CD4-positive, alpha-beta T cell treated with Interleukin-4 for 1 hour (primary cell): ENCODE data around the gene BBS9.

ENCODE experiments used
- DNase-seq, 2 donors: peaks; one replicate each; pipeline ENCODE4 v3.0.0-alpha.2; 2020 to 2022

The BBS9 gene

DNA sequence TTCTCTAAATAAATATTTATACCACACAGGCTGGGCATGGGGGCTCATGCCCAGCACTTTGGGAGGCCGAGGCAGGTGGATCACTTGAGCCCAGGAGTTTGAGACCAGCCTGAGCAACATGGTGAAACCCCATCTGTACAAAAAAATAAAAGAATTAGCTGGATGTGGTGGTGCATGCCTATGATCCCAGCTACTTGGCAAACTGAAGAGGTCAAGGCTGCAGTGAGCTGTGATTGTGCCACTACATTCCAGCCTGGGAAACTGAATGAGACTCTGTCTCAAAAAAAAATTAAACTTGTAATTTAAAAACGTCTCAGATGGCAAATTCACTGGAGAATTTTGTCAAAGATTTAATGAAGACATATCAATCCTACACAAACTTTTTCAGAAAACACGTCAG lies 498.4 kb downstream of the BBS9 start:
- no peak for DNase-seq

DNA sequence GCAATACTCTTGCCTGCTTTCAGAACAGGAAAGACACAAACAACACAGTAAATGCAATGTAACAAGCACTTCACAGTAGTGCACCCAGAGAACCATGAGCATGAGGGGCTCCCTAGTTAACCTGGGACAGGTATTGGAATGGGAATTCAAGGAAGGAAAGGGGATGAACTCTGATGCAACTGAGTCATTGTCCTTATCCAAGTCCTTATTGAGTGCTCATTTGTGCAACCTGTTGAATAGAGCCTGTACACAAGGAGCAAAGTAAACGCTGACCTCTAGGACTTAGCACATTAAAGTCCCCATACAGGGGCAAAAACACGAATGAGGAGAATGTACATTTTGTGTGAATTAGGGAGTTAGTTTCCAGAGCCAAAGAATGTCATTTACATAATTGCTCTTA lies 499.5 kb downstream of the BBS9 start:
- DNase-seq = no peak

GRCh38 chr7:33630359-33630758 lies 501.0 kb downstream of the BBS9 start:
- no peak for DNase-seq

- no peak for DNase-seq
These were observed 503.0 kb downstream of the BBS9 start for GRCh38 chr7:33632322-33632721.

DNA sequence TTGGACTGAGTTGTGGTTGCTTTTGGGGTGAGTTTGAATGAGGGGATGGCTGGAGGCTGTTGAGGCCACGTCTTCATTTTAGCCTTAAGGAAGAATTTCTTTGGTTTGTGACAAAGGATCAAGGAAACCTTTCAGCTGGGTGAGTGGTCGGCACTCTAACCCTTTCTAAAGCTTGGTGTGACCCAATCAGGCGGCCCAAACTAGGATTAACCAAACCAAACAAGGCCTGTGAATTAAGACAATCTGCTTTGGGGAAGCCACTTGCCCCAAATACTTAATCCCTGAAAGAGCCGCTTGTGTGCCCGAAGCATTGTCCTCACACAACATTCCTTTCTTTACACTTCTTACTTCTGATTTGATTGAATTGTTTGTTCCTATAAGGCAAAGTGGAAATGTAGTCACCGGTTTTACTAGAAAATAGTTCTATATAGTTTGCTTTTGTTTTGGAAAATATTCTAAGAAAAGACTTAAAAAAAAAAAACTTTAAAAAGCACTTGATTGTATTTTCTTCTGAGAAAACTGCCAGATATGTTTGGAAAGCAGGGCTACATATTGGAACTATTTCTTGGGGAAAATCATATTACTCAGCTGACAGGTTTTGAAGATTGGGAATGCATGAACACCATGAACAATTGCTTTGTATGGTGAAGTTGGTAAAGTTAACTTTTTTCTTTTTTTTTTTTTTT lies 503.6 kb downstream of the BBS9 start:
- no peak for DNase-seq

- DNase-seq = no peak
These were observed 505.2 kb downstream of the BBS9 start for GRCh38 chr7:33634606-33635005.

DNA sequence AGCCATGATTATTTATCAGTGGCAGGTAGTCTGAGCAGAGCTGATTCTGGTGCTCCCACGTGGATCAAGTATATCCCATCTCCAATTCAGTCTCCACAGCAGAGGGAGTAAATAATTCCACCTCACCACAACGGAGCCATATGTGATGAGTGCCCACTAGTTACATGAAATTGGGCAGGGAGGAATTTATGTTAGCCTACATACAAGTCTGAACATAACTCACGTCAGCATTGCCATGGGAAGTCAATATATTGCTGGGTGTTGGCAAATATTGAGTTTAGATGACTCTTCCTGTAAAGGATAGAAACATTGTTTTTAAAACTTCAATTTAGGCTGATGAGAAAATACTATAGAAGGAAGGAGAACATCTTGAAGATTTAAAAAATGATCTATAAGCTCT lies 507.0 kb downstream of the BBS9 start:
- no peak for DNase-seq

GRCh38 chr7:33639552-33640197 lies 510.3 kb downstream of the BBS9 start:
- DNase-seq = no peak

DNA sequence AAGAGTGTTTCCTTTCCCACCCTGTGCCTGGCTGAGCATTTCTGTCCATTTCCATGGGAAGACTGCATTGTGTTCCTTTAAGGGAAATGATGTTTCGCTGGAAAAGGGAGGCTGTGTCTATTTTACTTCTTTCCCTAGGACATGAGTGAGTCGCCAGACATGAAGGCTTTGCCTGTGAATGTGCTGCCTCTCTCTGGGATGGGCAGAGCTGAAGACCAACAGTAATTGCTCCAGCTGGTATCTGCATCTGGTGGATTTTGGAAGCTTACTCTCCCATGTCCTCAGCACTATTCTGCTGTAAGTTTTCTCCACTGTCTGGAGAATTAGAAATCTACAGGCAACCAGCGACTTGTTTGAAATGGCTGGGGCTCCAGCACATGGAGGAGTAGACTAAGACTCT lies 511.4 kb downstream of the BBS9 start:
- DNase-seq = no peak

- no peak for DNase-seq
These were observed 512.9 kb downstream of the BBS9 start for GRCh38 chr7:33642312-33642711.

DNA sequence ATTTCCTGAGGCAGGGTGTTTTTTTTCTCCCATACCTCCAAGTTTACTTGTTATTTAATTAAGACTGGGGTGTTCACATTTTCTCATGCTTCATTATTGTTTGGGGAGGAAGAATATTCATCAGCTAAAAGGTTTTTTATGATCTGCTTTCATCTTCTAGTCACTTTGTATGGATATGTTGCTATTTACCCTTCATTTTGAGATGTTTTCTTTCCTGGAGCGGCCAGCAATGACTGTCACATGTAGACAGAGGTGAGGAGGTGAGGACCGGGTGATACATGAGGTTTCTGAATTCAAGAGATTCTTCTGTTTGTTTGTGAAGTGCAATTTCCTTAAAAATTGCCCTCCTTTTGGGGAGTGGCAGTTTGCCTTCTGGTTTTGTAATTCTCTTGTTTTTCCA lies 514.2 kb downstream of the BBS9 start:
- DNase-seq = no peak

DNA sequence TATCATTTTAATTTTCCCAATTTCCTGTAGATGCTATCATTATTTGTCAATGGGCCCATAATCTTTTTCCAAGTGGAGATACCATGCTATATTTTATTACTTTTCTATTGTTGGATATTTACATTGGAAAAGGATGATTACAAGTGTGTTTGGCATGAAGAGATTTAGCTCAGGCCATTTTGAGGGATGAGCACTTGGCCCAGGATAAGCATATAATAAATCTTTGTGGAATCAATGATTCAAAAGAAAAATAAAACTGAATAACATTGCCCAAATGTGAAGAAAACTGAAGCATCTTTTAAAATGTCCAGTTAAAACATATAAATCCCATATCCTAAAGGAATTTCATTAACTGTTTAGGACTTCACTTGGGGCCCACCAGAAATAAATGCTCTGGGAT lies 515.1 kb downstream of the BBS9 start:
- no peak for DNase-seq

- DNase-seq = no peak
These were observed 515.7 kb downstream of the BBS9 start for GRCh38 chr7:33645104-33645503.

DNA sequence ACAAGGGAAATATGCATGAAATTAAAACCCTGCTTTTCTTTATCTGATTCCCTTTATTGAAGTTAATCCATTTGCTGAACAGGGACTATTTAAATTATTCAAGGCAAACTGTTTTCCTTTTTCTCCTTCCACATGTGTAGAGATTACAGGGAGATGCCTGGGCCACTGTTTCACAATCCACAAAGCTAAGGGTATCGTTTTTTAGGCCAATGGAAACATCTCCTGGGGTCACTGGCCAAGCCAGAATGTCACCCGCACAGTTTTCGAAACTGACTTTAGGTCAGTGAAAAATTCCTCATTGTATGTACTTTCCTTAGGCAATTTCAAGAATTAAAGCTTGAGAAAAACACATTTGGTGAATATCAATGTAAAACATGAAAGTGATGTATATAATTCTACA lies 516.8 kb downstream of the BBS9 start:
- no peak for DNase-seq

DNA sequence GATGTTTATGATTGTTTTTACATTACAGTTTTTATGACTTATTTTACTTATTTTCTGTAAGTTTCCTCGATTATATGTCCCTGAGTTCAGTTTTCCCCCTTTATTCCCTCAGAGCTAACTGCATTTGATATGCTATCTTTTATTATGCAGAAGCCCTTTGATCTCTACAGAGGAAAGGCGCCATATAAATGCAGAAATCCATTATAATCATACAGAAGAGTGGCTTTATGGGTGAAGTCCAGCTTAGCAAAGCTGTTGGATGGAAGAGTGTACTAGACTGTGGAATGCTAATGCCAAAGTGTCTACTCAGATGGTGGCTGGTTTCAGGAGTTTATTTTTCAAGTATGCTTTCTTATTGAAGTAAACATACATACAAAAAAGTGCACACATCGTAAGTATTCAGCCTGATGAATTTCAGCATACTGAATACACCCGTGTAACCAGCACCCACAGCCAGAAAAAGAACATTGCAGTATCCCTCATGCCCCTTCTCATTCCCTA lies 517.6 kb downstream of the BBS9 start:
- DNase-seq = no peak

GRCh38 chr7:33649476-33650441 lies 520.4 kb downstream of the BBS9 start:
- no peak for DNase-seq

DNA sequence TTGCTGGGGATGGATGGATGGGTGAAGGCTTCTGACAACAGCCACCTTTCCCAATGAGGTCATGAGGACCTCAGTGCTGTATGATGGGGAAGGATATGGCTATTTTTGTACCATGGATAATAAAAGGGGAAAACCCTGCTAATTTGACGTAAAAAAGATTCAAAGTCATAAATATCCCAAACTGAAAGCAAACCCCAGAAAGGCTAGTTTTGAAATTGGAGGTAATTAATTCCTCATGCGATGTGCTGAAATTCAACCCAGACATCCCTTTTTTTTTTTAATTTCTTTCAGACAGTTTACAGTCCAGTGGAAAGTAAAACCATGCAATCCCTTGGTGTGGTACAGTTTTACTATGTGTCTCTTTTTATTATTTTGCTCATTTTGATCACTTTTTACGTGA lies 521.5 kb downstream of the BBS9 start:
- no peak for DNase-seq

GRCh38 chr7:33651998-33652515 lies 522.7 kb downstream of the BBS9 start:
- DNase-seq = no peak

DNA sequence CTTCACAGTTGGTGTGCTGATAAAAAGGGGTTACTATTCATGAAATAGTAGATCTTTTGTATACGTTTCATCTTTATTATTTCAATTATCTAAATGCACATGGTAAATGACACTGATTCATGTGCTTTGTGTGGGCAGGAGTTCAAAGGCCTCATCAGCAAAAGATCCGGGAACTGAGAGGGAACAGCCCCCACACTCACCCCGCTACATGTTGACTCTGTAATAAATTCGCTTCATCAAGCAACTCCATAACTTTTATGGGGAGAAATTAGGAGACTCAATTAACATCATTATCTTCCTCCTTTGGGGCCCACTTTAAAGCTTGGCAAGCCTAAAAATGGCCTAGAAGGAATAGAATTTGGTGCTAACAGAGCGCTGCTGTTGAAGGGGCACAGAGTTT lies 525.3 kb downstream of the BBS9 start:
- no peak for DNase-seq
